ENCODE results near the gene KIF1A.
"Not testable (repeated sequence)": the region's sequence is repeated elsewhere in the genome, so short reads cannot be mapped to it uniquely, and the experiment has no call there.

KIF1A gene

GRCh38 chr2:240851078-240851991, 31.3 kb upstream of the KIF1A start:
- TF ChIP-seq, protein P1, sequence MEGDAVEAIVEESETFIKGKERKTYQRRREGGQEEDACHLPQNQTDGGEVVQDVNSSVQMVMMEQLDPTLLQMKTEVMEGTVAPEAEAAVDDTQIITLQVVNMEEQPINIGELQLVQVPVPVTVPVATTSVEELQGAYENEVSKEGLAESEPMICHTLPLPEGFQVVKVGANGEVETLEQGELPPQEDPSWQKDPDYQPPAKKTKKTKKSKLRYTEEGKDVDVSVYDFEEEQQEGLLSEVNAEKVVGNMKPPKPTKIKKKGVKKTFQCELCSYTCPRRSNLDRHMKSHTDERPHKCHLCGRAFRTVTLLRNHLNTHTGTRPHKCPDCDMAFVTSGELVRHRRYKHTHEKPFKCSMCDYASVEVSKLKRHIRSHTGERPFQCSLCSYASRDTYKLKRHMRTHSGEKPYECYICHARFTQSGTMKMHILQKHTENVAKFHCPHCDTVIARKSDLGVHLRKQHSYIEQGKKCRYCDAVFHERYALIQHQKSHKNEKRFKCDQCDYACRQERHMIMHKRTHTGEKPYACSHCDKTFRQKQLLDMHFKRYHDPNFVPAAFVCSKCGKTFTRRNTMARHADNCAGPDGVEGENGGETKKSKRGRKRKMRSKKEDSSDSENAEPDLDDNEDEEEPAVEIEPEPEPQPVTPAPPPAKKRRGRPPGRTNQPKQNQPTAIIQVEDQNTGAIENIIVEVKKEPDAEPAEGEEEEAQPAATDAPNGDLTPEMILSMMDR (conservative IDR thresholded peaks at IDR 0.05; ENCODE audit: low read depth, low read length), result peak; percentile 95
- H3K4me3 ChIP-seq (ENCODE audit: low read length), result no peak overlapping the region
- no peak for DNase-seq (ENCODE audit: low read depth)

DNA sequence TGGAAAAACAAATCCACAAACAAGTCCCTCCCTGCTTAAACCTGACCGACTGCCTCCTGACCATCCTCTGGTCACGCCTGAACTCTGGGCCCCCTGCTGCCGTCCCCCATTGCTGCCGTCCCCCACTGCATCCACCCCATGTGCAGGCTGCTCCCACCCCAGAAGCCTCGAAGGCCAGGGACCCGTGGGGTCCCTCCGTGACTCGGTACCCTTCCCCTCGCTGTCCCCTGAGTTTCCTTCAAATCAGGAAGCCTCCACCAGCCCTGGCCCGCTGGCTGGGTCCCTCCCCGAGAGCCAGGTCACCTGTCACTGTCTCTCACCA, 30.7 kb upstream of the KIF1A start:
- TF ChIP-seq, protein P1 (conservative IDR thresholded peaks at IDR 0.05; ENCODE audit: low read depth, low read length), result no peak
- no peak for DNase-seq (ENCODE audit: low read depth)
- no peak overlapping the region for H3K4me3 ChIP-seq (ENCODE audit: low read length)

- TF ChIP-seq, protein P1 (conservative IDR thresholded peaks at IDR 0.05; ENCODE audit: low read depth, low read length), result no peak
- no peak overlapping the region for H3K4me3 ChIP-seq (ENCODE audit: low read length)
- DNase-seq (ENCODE audit: low read depth), result no peak
Measured at GRCh38 chr2:240850026-240850425, 30.0 kb upstream of the KIF1A start.

DNA sequence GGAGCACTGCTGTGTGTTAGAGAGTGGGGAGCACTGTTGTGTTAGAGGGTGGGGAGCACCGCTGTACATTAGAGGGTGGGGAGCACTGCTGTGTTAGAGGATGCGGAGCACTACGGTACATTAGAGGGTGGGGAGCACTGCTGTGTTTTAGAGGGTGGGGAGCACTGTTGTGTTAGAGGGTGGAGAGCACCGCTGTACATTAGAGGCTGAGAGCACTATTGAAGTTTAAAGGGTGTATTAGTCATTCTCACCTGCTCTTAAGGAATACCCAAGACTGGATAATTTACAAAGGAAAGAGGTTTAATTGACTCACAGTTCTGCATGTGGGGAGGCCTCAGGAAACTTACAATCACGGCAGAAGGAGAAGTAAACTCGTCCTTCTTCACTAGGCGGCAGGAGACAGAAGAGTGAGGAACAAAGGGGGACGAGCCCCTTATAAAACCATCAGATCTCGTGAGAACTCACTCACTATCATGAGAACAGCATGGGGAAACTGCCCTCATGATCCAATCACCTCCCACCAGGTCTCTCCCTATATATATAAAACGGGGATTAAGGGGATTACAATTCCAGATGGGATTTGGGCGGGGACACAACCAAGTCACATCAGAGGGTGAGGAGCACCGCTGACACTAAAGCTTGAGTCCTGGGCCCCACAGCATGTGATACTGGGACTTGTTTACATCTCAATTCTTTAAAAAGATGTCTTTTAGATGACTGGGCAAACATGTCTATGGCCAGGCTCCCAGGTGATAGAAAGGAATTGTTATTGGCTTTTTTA, 29.1 kb upstream of the KIF1A start:
- TF ChIP-seq, protein P1 (conservative IDR thresholded peaks at IDR 0.05; ENCODE audit: low read depth, low read length), result no peak
- H3K4me3 ChIP-seq (ENCODE audit: low read length), result no peak overlapping the region
- no peak for DNase-seq (ENCODE audit: low read depth)

DNA sequence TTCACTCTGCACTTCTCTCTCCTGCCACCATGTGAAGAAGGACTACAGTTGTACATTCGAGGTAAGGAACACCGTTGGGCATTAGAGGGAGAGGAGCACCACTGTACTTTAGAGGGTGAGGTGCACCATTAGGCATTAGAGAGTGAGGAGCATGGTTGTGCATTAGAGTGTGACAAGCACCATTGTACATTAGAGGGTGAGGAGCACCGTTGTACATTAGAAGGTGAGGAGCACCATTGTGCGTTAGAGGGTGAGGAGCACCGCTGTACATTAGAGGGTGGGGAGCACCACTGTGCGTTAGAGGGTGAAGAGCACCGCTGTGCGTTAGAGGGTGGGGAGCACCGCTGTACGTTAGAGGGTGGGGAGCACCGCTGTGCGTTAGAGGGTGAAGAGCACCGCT, 27.8 kb upstream of the KIF1A start:
- TF ChIP-seq, protein P1 (conservative IDR thresholded peaks at IDR 0.05; ENCODE audit: low read depth, low read length), result no peak
- DNase-seq (ENCODE audit: low read depth), result no peak
- H3K4me3 ChIP-seq (ENCODE audit: low read length), result no peak overlapping the region

- DNase-seq (ENCODE audit: low read depth), result no peak
- no peak overlapping the region for H3K4me3 ChIP-seq (ENCODE audit: low read length)
- TF ChIP-seq, protein P1 (conservative IDR thresholded peaks at IDR 0.05; ENCODE audit: low read depth, low read length), result no peak
Measured at GRCh38 chr2:240846873-240847595, 27.0 kb upstream of the KIF1A start.

DNA sequence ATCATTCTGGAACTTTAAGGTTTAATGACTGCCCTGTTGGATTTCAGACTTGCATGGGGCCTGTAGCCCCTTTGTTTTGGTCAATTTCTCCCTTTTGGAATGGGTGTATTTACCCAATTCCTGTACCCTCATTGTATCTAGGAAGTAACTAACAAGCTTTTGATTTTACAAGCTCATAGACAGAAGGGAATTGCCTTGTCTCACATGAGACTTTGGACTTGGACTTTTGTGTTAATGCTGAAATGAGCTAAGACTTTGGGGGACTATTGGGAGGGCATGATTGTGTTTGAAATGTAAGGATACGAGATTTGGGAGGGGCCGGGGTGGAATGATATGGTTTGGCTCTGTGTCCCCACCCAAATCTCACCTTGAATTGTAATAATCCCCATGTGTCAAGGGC, 26.3 kb upstream of the KIF1A start:
- not testable (repeated sequence) for DNase-seq (ENCODE audit: low read depth); H3K4me3 ChIP-seq (ENCODE audit: low read length)
